Vagina (tissue), 2 donors: Measurements from ENCODE around the gene FAM53A. TPM values are rescaled to one million over a fixed set of nuclear protein-coding genes. Genes with fewer than 3 reads are reported as not detected.

Source experiments
- DNase-seq, 2 donors: peaks; one replicate each; pipeline ENCODE4 v3.0.0-alpha.2; 2017; ENCODE audit errors: extremely low spot score in 2 of 2
- H3K27ac ChIP-seq: fragments of 200-600 bp; sonication (generic); one replicate; pipeline ENCODE4 v1.5.1; 2019
- H3K27me3 ChIP-seq: fragments of 200-600 bp; sonication (generic); one replicate; pipeline ENCODE4 v1.5.1; 2019
- H3K36me3 ChIP-seq, 2 donors: fragments of 200-600 bp; sonication (generic); one replicate each; pipeline ENCODE4 v1.5.1; 2017 to 2019
- H3K4me1 ChIP-seq: fragments of 200-600 bp; sonication (generic); one replicate; pipeline ENCODE4 v1.5.1; 2019
- H3K4me3 ChIP-seq, 2 donors: fragments of 200-600 bp; sonication (generic); 1 replicate in 1 of 2; 2 replicates in 1 of 2; pipeline ENCODE4 v1.5.1; 2016 to 2019
- H3K9me3 ChIP-seq: fragments of 200-600 bp; sonication (generic); one replicate; pipeline ENCODE4 v1.5.1; 2019
- CTCF ChIP-seq, 3 experiments: fragments of 450-650 bp in 2 of 3; fragments of 200-600 bp in 1 of 3; sonication (generic) in 1 of 3; IDR thresholded peaks; one replicate each; pipeline ENCODE4 v1.5.1; 2017 to 2019; ENCODE audit warnings: antibody characterized with exemption in 3 of 3, mild to moderate bottlenecking in 2 of 3, moderate library complexity in 2 of 3
- POLR2A ChIP-seq, 2 donors: fragments of 450-650 bp; IDR thresholded peaks; one replicate each; pipeline ENCODE4 v1.6.1; 2017; ENCODE audit warnings: antibody characterized with exemption in 2 of 2, mild to moderate bottlenecking in 2 of 2, moderate library complexity in 2 of 2
- POLR2AphosphoS5 ChIP-seq, 2 donors: sonication (generic); formaldehyde crosslinking; IDR thresholded peaks; one replicate each; pipeline ENCODE4 v1.9.0; 2017; ENCODE audit warnings: antibody characterized with exemption in 2 of 2, mild to moderate bottlenecking in 2 of 2, low read depth in 1 of 2; ENCODE audit not compliant: insufficient read depth in 1 of 2
- intact Hi-C: fragments of 100-400 bp; cut with DNase I; formaldehyde crosslinking; loops from one replicate; pipeline ENCODE4 v1.15.1; 2023
- total RNA-seq: library from RNA; depleted of rRNA; stranded (reverse); fragments of >200 nt; gene quantifications from one replicate; pipeline ENCODE4 v1.2.3, GENCODE V29; 2016

FAM53A gene
- total RNA-seq, 1 donor from 2014 or later: 13.8 TPM

DNA sequence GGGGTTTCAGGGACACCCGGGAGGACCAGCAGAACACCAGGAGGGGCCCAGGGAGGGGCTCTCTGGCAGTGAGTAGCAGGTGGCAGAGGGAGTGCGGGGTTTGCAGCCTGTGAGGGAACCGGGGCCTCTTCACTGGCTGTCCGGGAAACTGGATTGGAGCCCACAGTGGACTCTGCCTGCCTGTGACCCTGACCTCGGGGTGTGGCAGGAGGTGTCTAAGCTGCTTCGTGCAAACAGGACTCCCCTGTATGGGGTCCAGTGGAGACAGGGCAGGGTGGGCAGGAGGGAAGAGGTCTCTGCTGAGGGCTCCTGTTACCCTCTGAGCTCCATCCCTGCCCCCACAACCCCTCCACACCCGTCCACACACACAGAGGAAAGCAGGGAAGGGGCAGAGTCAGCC lies 50.1 kb downstream of the FAM53A start:
- intact Hi-C loops: no loop called here
- DNase-seq: no peak
- Histone ChIP-seq H3K4me1 (no peaks in the 10 kb centered on the region), H3K4me3 (no peak overlapping the region), H3K27ac (no peak overlapping the region), H3K27me3 (no peaks in the 10 kb centered on the region), H3K9me3 (no peaks in the 10 kb centered on the region), H3K36me3 (no peaks in the 10 kb centered on the region)
- TF ChIP-seq POLR2A (IDR thresholded peaks at IDR 0.05) (no peak), CTCF (IDR thresholded peaks at IDR 0.05) (no peak), POLR2AphosphoS5 (IDR thresholded peaks at IDR 0.05; ENCODE audit: insufficient read depth in 1 of 2, low read depth in 1 of 2) (no peak)

DNA sequence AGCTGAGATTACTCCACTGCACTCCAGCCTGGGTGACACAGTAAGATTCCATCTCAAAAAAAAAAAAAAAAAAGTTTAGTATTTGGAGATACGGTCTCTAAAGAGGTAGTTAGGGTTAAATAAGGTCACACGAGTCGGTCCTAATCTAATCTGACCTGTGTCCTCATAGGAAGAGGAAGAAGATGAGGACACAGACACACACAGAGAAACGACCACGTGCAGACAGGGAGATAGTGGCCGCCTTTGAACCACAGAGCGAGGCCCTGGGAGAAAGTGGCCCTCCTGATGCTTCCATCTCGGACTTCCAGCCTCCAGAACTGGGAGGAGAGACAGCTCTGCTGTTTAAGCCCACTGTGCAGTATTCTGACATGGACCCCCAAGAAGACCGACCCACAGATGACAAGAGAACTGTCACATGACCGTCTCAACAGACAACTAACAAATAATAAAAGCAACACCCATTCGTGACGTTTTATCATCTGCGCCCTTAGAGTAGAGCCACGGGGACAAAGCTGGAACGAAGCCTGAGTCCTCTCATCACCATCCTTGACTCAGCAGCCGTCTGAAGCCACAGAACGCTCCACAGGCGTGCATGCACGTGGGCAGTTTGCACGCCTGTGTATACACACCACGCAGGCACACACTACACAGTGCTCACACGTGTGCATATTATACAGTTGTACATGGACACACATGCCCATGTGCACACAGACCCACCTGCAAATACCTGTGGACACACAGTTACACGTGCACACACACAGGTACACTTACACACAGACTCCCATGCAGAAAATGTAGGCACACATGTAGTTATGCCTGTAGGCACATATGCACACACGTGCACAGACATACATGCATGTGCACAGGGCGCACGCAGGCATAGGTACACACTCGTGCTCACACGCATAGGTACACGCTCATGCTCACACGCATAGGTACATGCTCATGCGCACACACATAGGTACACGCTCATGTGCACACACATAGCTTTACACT lies 51.7 kb downstream of the FAM53A start:
- H3K27me3 ChIP-seq: no peaks in the 10 kb centered on the region
- no peak for DNase-seq
- no peaks in the 10 kb centered on the region for H3K36me3 ChIP-seq
- intact Hi-C loops: no loop called here
- no peaks in the 10 kb centered on the region for H3K9me3 ChIP-seq
- H3K4me3 ChIP-seq: no peak overlapping the region
- TF ChIP-seq POLR2A (IDR thresholded peaks at IDR 0.05) (no peak), POLR2AphosphoS5 (IDR thresholded peaks at IDR 0.05; ENCODE audit: insufficient read depth in 1 of 2, low read depth in 1 of 2) (no peak), CTCF (IDR thresholded peaks at IDR 0.05) (no peak)
- no peak overlapping the region for H3K27ac ChIP-seq
- H3K4me1 ChIP-seq: no peaks in the 10 kb centered on the region

DNA sequence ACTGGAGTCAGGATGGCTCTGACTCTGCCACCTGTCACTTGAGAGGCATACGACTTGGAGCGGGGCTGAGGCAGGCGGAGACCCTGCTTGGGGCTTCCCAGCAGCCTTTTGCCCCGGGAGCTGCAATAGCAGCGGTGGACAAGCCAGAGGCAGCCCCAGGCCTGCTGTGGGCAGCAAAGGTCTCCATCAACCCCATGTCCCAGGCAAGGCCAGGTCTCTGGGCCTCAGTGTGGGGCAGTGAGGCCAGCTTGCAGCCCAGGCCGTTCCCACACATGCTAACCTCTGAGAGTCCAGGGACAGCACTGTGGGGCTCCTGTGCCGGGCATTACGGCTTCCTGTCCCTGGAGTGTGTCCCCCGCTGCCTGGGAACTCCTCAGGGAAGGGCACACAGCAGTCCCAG lies 53.0 kb downstream of the FAM53A start:
- TF ChIP-seq POLR2A (IDR thresholded peaks at IDR 0.05): no peak
- TF ChIP-seq CTCF (IDR thresholded peaks at IDR 0.05): no peak
- no peak for TF ChIP-seq POLR2AphosphoS5 (IDR thresholded peaks at IDR 0.05; ENCODE audit: insufficient read depth in 1 of 2, low read depth in 1 of 2)
- intact Hi-C loops: no loop called here
- Histone ChIP-seq H3K4me1 (no peaks in the 10 kb centered on the region), H3K27ac (no peak overlapping the region), H3K4me3 (no peak overlapping the region), H3K27me3 (no peaks in the 10 kb centered on the region), H3K36me3 (no peaks in the 10 kb centered on the region), H3K9me3 (no peaks in the 10 kb centered on the region)
- no peak for DNase-seq

GRCh38 chr4:1630266-1630665 lies 53.8 kb downstream of the FAM53A start:
- intact Hi-C loops: no loop called here
- no peak overlapping the region for H3K27ac ChIP-seq
- H3K9me3 ChIP-seq: no peaks in the 10 kb centered on the region
- no peak for TF ChIP-seq POLR2AphosphoS5 (IDR thresholded peaks at IDR 0.05; ENCODE audit: insufficient read depth in 1 of 2, low read depth in 1 of 2)
- TF ChIP-seq POLR2A (IDR thresholded peaks at IDR 0.05): no peak
- DNase-seq: no peak
- no peaks in the 10 kb centered on the region for H3K27me3 ChIP-seq
- H3K36me3 ChIP-seq: no peaks in the 10 kb centered on the region
- H3K4me3 ChIP-seq: no peak overlapping the region
- H3K4me1 ChIP-seq: no peaks in the 10 kb centered on the region

GRCh38 chr4:1629699-1630083 lies 54.4 kb downstream of the FAM53A start:
- Histone ChIP-seq H3K27me3 (no peaks in the 10 kb centered on the region), H3K36me3 (no peaks in the 10 kb centered on the region), H3K9me3 (no peaks in the 10 kb centered on the region), H3K4me1 (no peaks in the 10 kb centered on the region), H3K27ac (no peak overlapping the region), H3K4me3 (no peak overlapping the region)
- no peak for TF ChIP-seq CTCF (IDR thresholded peaks at IDR 0.05)
- DNase-seq: no peak
- intact Hi-C loops: no loop called here
